HepG2 (cell line): Measurements from ENCODE around the gene KDM1B. TPM values are rescaled to one million over a fixed set of nuclear protein-coding genes. Genes with fewer than 3 reads are reported as not detected.

Experiments used
- ATAC-seq: fragments of 200-7000 bp; cut with Tn5 transposase; 3 replicates; pipeline ENCODE4 v1.9.1; 2020; ENCODE audit warnings: mild to moderate bottlenecking, moderate library complexity
- BruUV-seq: library from RNA; stranded (reverse); fragments of 400-500 nt; replicated peaks from 2 replicates; lab custom pipeline; 2021; lab: Mats Ljungman, UMichigan
- CTCF ChIA-PET: fragments of 300-600 bp; formaldehyde crosslinking; extraction: SDS; loops from one replicate; lab custom pipeline; 2021; ENCODE audit warnings: low total read pairs, inconsistent platforms, low intra/inter-chr PET ratio; lab: Yijun Ruan, JAX
- POLR2A ChIA-PET: fragments of 350-600 bp; sonication (Branson Sonifier 250); formaldehyde crosslinking; loops from one replicate; lab custom pipeline; 2020; ENCODE audit warnings: antibody characterized with exemption, inconsistent platforms; lab: Yijun Ruan, JAX
- DNase-seq: peaks from one replicate; pipeline ENCODE4 v3.0.0-alpha.2; 2015; ENCODE audit warnings: low spot score
- FAIRE-seq: peaks from 3 replicates; lab custom pipeline; 2011; peaks lifted over from hg19 to GRCh38; lab: Jason Lieb, UNC
- H2AFZ ChIP-seq: one replicate; pipeline ENCODE4 v1.6.1; 2011; ENCODE audit warnings: low read length, inconsistent platforms
- H3K27ac ChIP-seq: fragments of 300-600 bp; 3 replicates; pipeline ENCODE4 v1.8.0; 2011; ENCODE audit warnings: mixed run types, mild to moderate bottlenecking, mixed read lengths, low read length, inconsistent platforms; ENCODE audit not compliant: insufficient read depth; ENCODE audit errors: extremely low read length
- H3K27me3 ChIP-seq, 2 experiments: fragments of 200-600 bp in 1 of 2; 2 replicates in 1 of 2; 3 replicates in 1 of 2; pipeline versions ENCODE4 v1.6.0 to v1.8.0; 2011; ENCODE audit warnings: low read length in 2 of 2, mild to moderate bottlenecking in 2 of 2, moderate library complexity in 2 of 2, inconsistent platforms in 1 of 2; ENCODE audit not compliant: insufficient read depth in 2 of 2, control insufficient read depth in 1 of 2
- H3K36me3 ChIP-seq, 2 experiments: fragments of 200-600 bp in 1 of 2; replicated peaks in 1 of 2; 2 replicates in 1 of 2; 3 replicates in 1 of 2; pipeline versions ENCODE4 v1.5.1 to v1.8.0; 2011; ENCODE audit warnings: low read length in 2 of 2, inconsistent platforms in 1 of 2; ENCODE audit not compliant: insufficient read depth in 2 of 2, control insufficient read depth in 1 of 2
- H3K4me1 ChIP-seq: 2 replicates; pipeline ENCODE4 v1.5.1; 2012; ENCODE audit warnings: low read length, inconsistent platforms; ENCODE audit not compliant: insufficient read depth
- H3K4me2 ChIP-seq: 2 replicates; pipeline ENCODE4 v1.6.0; 2011; ENCODE audit warnings: low read depth, low read length, inconsistent platforms
- H3K4me3 ChIP-seq, 3 experiments: fragments of 200-600 bp in 1 of 3; sonication (generic), shearing (Covaris generic) in 1 of 3; replicated peaks in 1 of 3; 2 replicates each; pipeline ENCODE4 v1.5.1; 2011 to 2016; ENCODE audit warnings: low read length in 3 of 3, inconsistent platforms in 2 of 3, low read depth in 2 of 3, mild to moderate bottlenecking in 2 of 3, control low read depth in 1 of 3, mixed read lengths in 1 of 3; ENCODE audit not compliant: insufficient read depth in 1 of 3
- H3K79me2 ChIP-seq: one replicate; pipeline ENCODE4 v1.6.1; 2011; ENCODE audit warnings: low read length, inconsistent platforms; ENCODE audit not compliant: insufficient read depth
- H3K9ac ChIP-seq: 2 replicates; pipeline ENCODE4 v1.6.0; 2011; ENCODE audit warnings: mild to moderate bottlenecking, low read depth, low read length, inconsistent platforms; ENCODE audit not compliant: insufficient read depth
- H3K9me3 ChIP-seq: 2 replicates; pipeline ENCODE4 v1.5.1; 2012; ENCODE audit warnings: mild to moderate bottlenecking, low read length
- H4K20me1 ChIP-seq: 2 replicates; pipeline ENCODE4 v1.6.0; 2011; ENCODE audit warnings: inconsistent platforms, mild to moderate bottlenecking, low read length, moderate library complexity; ENCODE audit not compliant: insufficient read depth
- ETV6 ChIP-seq: sonication (generic); formaldehyde crosslinking; conservative IDR thresholded peaks from 2 replicates; pipeline ENCODE4 v1.4.0; 2020; ENCODE audit warnings: missing genetic modification reagents
- FOXA3 ChIP-seq: IDR thresholded peaks from 2 replicates; pipeline ENCODE4 v1.6.1; 2016; ENCODE audit warnings: missing genetic modification reagents, missing compliant biosample characterization
- GTF3A ChIP-seq: sonication (generic); formaldehyde crosslinking; conservative IDR thresholded peaks from 2 replicates; pipeline ENCODE4 v1.4.0; 2020; ENCODE audit warnings: mild to moderate bottlenecking, missing genetic modification reagents
- HDAC6 ChIP-seq: fragments of 200-600 bp; sonication (generic); IDR thresholded peaks from 2 replicates; pipeline ENCODE4 v1.7.0; 2017; ENCODE audit warnings: mild to moderate bottlenecking, antibody characterized with exemption, low read length, low read depth
- PHB2 ChIP-seq: fragments of 450-650 bp; IDR thresholded peaks from 2 replicates; pipeline ENCODE4 v1.6.1; 2018; ENCODE audit not compliant: partially characterized antibody
- ZMAT3 ChIP-seq: sonication (generic); formaldehyde crosslinking; conservative IDR thresholded peaks from 2 replicates; pipeline ENCODE4 v1.7.0; 2021; ENCODE audit warnings: missing genetic modification reagents
- ZNF225 ChIP-seq: sonication (generic); formaldehyde crosslinking; IDR thresholded peaks from 2 replicates; pipeline ENCODE4 v1.4.0; 2020; ENCODE audit warnings: mild to moderate bottlenecking, missing genetic modification reagents
- ZNF24 ChIP-seq: fragments of 450-650 bp; IDR thresholded peaks from 2 replicates; pipeline ENCODE4 v1.6.1; 2017; ENCODE audit warnings: antibody characterized with exemption, mild to moderate bottlenecking
- ZNF264 ChIP-seq: sonication (generic); formaldehyde crosslinking; IDR thresholded peaks from 2 replicates; pipeline ENCODE4 v1.4.0; 2020; ENCODE audit warnings: missing genetic modification reagents
- ZNF570 ChIP-seq: sonication (generic); formaldehyde crosslinking; IDR thresholded peaks from 2 replicates; pipeline ENCODE4 v1.4.0; 2020; ENCODE audit warnings: mild to moderate bottlenecking, missing genetic modification reagents, borderline replicate concordance
- ZNF775 ChIP-seq: sonication (generic); formaldehyde crosslinking; IDR thresholded peaks from 2 replicates; pipeline ENCODE4 v1.4.0; 2020; ENCODE audit warnings: missing genetic modification reagents, mild to moderate bottlenecking, moderate library complexity, borderline replicate concordance
- WGBS: methylation state at CpG from one replicate; pipeline ENCODE4 v1.1.6; 2017; ENCODE audit warnings: low lambda C conversion rate; 5-methylcytosine and 5-hydroxymethylcytosine counted together
- in situ Hi-C: cut with HindIII; loops from 2 replicates; pipeline ENCODE4 v1.10.0; 2017; ENCODE audit warnings: low pct_unique_long_range_greater_than_20kb; ENCODE audit not compliant: extremely low pct_ligation_motif_present
- intact Hi-C: fragments of 100-400 bp; cut with micrococcal nuclease; formaldehyde crosslinking; loops from one replicate; pipeline ENCODE4 v1.10.0; 2022; ENCODE audit not compliant: unreplicated experiment
- polyA plus RNA-seq, 8 experiments: library from polyadenylated mRNA; depleted of rRNA in 3 of 8; stranded (reverse) in 7 of 8; unstranded in 1 of 8; fragments of >200 nt; fragmentation: Illumina TruSeq in 4 of 8; extraction: Trizol in 4 of 8; gene quantifications; 2 replicates each; pipeline versions ENCODE4 v1.2.1 to v1.2.3, GENCODE V29; 2011 to 2016; ENCODE audit warnings: low read depth in 4 of 8, missing spikeins in 1 of 8, mixed read lengths in 1 of 8; ENCODE audit not compliant: insufficient read depth in 1 of 8
- total RNA-seq, 5 experiments: library from RNA; depleted of rRNA; stranded (reverse); fragments of >200 nt; fragmentation: Illumina TruSeq; extraction: Trizol; gene quantifications; 2 replicates each; pipeline ENCODE4 v1.2.3, GENCODE V29; 2016; ENCODE audit warnings: low read depth in 1 of 5
- TF ChIP-seq, protein P1 (sequence below): sonication (generic); formaldehyde crosslinking; IDR thresholded peaks from 2 replicates; pipeline ENCODE4 v1.4.0; 2020; ENCODE audit warnings: missing genetic modification reagents, mild to moderate bottlenecking, borderline replicate concordance
- TF ChIP-seq, protein P2 (sequence below): sonication (generic); formaldehyde crosslinking; conservative IDR thresholded peaks from 2 replicates; pipeline ENCODE4 v1.8.1; 2023; ENCODE audit warnings: missing genetic modification reagents
- TF ChIP-seq, protein P3 (sequence below): IDR thresholded peaks from 2 replicates; pipeline ENCODE4 v1.6.1; 2016
- TF ChIP-seq, protein P4 (sequence below): sonication (generic); formaldehyde crosslinking; IDR thresholded peaks from 2 replicates; pipeline ENCODE4 v1.4.0; 2020; ENCODE audit warnings: missing genetic modification reagents

Gene KDM1B
- total and polyA plus RNA-seq, 2 of the 13 experiments (the other 11 are each of a cell fraction or from before 2014, with no cell fraction given) = 9.8 to 13.2 TPM

DNA sequence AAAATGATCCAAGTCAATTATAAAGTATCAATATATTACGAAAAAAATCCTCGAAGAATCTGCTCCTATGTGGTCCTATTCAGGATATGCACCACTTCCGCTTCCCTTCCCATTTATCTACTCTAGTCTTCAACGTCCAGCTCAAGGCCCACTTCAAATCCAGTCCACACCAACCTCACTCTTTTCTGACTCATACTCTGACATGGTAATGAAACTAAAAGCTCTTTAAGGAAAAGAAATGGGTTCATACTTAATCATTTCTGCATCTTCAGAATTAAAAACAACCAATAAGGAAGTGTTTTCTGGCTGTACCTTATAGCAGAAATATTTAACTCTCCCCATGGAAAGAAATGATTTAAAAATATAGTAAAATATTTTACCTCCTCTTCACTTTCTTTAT lies 94.0 kb downstream of the KDM1B start (continued):
- TF ChIP-seq, protein P1, sequence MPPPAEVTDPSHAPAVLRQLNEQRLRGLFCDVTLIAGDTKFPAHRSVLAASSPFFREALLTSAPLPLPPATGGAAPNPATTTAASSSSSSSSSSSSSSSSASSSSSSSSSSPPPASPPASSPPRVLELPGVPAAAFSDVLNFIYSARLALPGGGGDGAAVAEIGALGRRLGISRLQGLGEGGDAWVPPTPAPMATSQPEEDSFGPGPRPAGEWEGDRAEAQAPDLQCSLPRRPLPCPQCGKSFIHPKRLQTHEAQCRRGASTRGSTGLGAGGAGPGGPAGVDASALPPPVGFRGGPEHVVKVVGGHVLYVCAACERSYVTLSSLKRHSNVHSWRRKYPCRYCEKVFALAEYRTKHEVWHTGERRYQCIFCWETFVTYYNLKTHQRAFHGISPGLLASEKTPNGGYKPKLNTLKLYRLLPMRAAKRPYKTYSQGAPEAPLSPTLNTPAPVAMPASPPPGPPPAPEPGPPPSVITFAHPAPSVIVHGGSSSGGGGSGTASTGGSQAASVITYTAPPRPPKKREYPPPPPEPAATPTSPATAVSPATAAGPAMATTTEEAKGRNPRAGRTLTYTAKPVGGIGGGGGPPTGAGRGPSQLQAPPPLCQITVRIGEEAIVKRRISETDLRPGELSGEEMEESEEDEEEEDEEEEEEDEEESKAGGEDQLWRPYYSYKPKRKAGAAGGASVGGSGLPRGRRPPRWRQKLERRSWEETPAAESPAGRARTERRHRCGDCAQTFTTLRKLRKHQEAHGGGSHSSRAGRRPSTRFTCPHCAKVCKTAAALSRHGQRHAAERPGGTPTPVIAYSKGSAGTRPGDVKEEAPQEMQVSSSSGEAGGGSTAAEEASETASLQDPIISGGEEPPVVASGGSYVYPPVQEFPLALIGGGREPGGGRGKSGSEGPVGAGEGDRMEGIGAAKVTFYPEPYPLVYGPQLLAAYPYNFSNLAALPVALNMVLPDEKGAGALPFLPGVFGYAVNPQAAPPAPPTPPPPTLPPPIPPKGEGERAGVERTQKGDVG (CRISPR knock-in tag) = no peak
- TF ChIP-seq ZNF24 (no peak), ZNF570 (CRISPR knock-in tag) (no peak), ETV6 (no peak), HDAC6 (no peak), ZNF264 (CRISPR knock-in tag) (no peak)

DNA sequence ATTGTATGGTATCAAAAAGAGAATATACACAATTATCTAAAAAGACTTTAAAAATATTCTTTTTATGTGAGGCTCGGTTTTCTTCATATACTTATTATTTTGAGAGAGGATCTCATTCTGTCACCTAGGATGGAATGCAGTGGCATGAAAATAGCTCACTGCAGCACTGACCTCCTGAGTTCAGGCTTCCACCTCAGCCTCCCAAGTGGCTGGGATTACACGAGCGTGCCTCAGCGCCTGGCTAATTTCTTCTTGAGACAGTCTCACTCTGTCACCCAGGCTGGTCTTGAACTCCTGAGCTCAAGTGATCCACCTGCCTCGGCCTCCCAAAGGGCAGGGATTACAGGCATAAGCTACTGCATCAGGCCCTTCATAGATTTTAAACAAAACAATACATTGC lies 98.4 kb downstream of the KDM1B start:
- ATAC-seq (no peak), DNase-seq (no peak), FAIRE-seq (no peak)
- no peak overlapping the region for H3K27ac ChIP-seq
- ChIA-PET CTCF (no interaction called here), POLR2A (interaction anchor here (0.9 to 1.4 kb wide), 2 partner anchors 11 kb away, joined by 3 to 4 read pairs; partner anchors contain the start of gene DEK)
- intact Hi-C loops (no loop called here), in situ Hi-C loops (loop anchor here (25.0 kb wide), 1 partner anchor 1584 kb away; the partner anchor contains the start of gene ID4)
- no peak overlapping the region for H3K9ac ChIP-seq
- H4K20me1 ChIP-seq = peaks cover 7% of the 10 kb centered on the region; the same call in 1 of the 2 replicates
- no peaks in the 10 kb centered on the region for H3K27me3 ChIP-seq
- H2AFZ ChIP-seq = no peak overlapping the region
- BruUV-seq = no TSS peak
- no peak overlapping the region for H3K4me2 ChIP-seq
- TF ChIP-seq PHB2 = no peak
- TF ChIP-seq ZNF225 (CRISPR knock-in tag) = no peak
- TF ChIP-seq, protein P2, sequence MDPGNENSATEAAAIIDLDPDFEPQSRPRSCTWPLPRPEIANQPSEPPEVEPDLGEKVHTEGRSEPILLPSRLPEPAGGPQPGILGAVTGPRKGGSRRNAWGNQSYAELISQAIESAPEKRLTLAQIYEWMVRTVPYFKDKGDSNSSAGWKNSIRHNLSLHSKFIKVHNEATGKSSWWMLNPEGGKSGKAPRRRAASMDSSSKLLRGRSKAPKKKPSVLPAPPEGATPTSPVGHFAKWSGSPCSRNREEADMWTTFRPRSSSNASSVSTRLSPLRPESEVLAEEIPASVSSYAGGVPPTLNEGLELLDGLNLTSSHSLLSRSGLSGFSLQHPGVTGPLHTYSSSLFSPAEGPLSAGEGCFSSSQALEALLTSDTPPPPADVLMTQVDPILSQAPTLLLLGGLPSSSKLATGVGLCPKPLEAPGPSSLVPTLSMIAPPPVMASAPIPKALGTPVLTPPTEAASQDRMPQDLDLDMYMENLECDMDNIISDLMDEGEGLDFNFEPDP (CRISPR knock-in tag) = no peak
- no peak for TF ChIP-seq GTF3A (CRISPR knock-in tag)
- no peak for TF ChIP-seq FOXA3 (CRISPR knock-in tag)
- TF ChIP-seq ZMAT3 (CRISPR knock-in tag) = no peak
- TF ChIP-seq, protein P3, sequence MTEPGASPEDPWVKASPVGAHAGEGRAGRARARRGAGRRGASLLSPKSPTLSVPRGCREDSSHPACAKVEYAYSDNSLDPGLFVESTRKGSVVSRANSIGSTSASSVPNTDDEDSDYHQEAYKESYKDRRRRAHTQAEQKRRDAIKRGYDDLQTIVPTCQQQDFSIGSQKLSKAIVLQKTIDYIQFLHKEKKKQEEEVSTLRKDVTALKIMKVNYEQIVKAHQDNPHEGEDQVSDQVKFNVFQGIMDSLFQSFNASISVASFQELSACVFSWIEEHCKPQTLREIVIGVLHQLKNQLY (CRISPR knock-in tag) = no peak
- no peak for TF ChIP-seq ZNF775
- TF ChIP-seq, protein P4, sequence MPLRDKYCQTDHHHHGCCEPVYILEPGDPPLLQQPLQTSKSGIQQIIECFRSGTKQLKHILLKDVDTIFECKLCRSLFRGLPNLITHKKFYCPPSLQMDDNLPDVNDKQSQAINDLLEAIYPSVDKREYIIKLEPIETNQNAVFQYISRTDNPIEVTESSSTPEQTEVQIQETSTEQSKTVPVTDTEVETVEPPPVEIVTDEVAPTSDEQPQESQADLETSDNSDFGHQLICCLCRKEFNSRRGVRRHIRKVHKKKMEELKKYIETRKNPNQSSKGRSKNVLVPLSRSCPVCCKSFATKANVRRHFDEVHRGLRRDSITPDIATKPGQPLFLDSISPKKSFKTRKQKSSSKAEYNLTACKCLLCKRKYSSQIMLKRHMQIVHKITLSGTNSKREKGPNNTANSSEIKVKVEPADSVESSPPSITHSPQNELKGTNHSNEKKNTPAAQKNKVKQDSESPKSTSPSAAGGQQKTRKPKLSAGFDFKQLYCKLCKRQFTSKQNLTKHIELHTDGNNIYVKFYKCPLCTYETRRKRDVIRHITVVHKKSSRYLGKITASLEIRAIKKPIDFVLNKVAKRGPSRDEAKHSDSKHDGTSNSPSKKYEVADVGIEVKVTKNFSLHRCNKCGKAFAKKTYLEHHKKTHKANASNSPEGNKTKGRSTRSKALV = no peak
- H3K4me1 ChIP-seq = no peaks in the 10 kb centered on the region
- peaks cover 12 to 88% of the 10 kb centered on the region in 2 experiments for H3K36me3 ChIP-seq
- peaks cover 72% of the 10 kb centered on the region for H3K79me2 ChIP-seq
- 92% methylated on average over 5 of the region's 5 CpGs for WGBS
- H3K9me3 ChIP-seq = no peaks in the 10 kb centered on the region
- no peak overlapping the region for H3K4me3 ChIP-seq
